Breast epithelium (tissue), 4 donors: ENCODE measurements around the gene LMTK2. TPM values are rescaled to one million over a fixed set of nuclear protein-coding genes. Genes with fewer than 3 reads are reported as not detected.
"Not testable (repeated sequence)": the region's sequence is repeated elsewhere in the genome, so short reads cannot be mapped to it uniquely, and the experiment has no call there.

ENCODE experiments used
- DNase-seq, 2 donors: peaks; one replicate each; pipeline ENCODE4 v3.0.0-alpha.2; 2019; ENCODE audit warnings: low spot score in 2 of 2
- H3K27ac ChIP-seq, 2 donors: fragments of 200-600 bp; sonication (generic) in 1 of 2; one replicate each; pipeline ENCODE4 v1.5.1; 2016 to 2019; ENCODE audit warnings: mild to moderate bottlenecking in 1 of 2
- H3K27me3 ChIP-seq, 2 donors: fragments of 200-600 bp; sonication (generic) in 1 of 2; one replicate each; pipeline versions ENCODE4 v1.5.1 to v1.6.0; 2017 to 2019; ENCODE audit warnings: control low read depth in 1 of 2, mild to moderate bottlenecking in 1 of 2
- H3K36me3 ChIP-seq: fragments of 200-600 bp; one replicate; pipeline ENCODE4 v1.5.1; 2019
- H3K4me1 ChIP-seq, 2 donors: fragments of 200-600 bp; sonication (generic); one replicate each; pipeline ENCODE4 v1.5.1; 2016 to 2019; ENCODE audit warnings: control low read depth in 1 of 2
- H3K4me3 ChIP-seq, 3 donors: fragments of 200-600 bp; sonication (generic); 1 replicate in 2 of 3; 2 replicates in 1 of 3; pipeline ENCODE4 v1.5.1; 2016 to 2019; ENCODE audit warnings: mild to moderate bottlenecking in 3 of 3, moderate library complexity in 2 of 3
- H3K9me3 ChIP-seq, 2 donors: fragments of 200-600 bp; sonication (generic) in 1 of 2; one replicate each; pipeline ENCODE4 v1.5.1; 2016 to 2019; ENCODE audit warnings: control low read depth in 1 of 2
- CTCF ChIP-seq, 3 donors: fragments of 450-650 bp; IDR thresholded peaks; one replicate each; pipeline ENCODE4 v1.5.1; 2016 to 2017; ENCODE audit warnings: antibody characterized with exemption in 3 of 3, mild to moderate bottlenecking in 3 of 3, moderate library complexity in 3 of 3
- POLR2A ChIP-seq: fragments of 450-650 bp; IDR thresholded peaks from one replicate; pipeline ENCODE4 v1.6.1; 2016; ENCODE audit warnings: antibody characterized with exemption, mild to moderate bottlenecking, moderate library complexity
- POLR2AphosphoS5 ChIP-seq, 3 donors: sonication (generic); formaldehyde crosslinking; IDR thresholded peaks; one replicate each; pipeline ENCODE4 v1.6.1; 2017; ENCODE audit warnings: antibody characterized with exemption in 3 of 3
- intact Hi-C: fragments of 100-400 bp; cut with DNase I; formaldehyde crosslinking; loops from one replicate; pipeline ENCODE4 v1.15.1; 2023; ENCODE audit warnings: low total_unique reads
- total RNA-seq, 3 donors: library from RNA; depleted of rRNA; stranded (reverse); fragments of >200 nt; gene quantifications; one replicate each; pipeline ENCODE4 v1.1.0, GENCODE V29; 2016

The LMTK2 gene
- total RNA-seq, 3 donors from 2014 or later: 9.4 to 16.7 (median 14.1) TPM

GRCh38 chr7:98112077-98112476 lies 5.4 kb downstream of the LMTK2 start:
- Histone ChIP-seq H3K36me3 (no peaks in the 10 kb centered on the region), H3K27ac (no peak overlapping the region), H3K9me3 (no peaks in the 10 kb centered on the region), H3K27me3 (no peaks in the 10 kb centered on the region), H3K4me3 (no peak overlapping the region), H3K4me1 (no peaks in the 10 kb centered on the region)
- DNase-seq: no peak
- intact Hi-C loops: no loop called here
- no peak for TF ChIP-seq POLR2AphosphoS5 (IDR thresholded peaks at IDR 0.05)
- no peak for TF ChIP-seq CTCF (IDR thresholded peaks at IDR 0.05)
- TF ChIP-seq POLR2A: no peak

GRCh38 chr7:98115746-98116525 lies 9.3 kb downstream of the LMTK2 start:
- no peak overlapping the region for H3K4me3 ChIP-seq
- no peaks in the 10 kb centered on the region for H3K9me3 ChIP-seq
- H3K4me1 ChIP-seq: no peaks in the 10 kb centered on the region
- no peak for DNase-seq
- TF ChIP-seq POLR2AphosphoS5 (IDR thresholded peaks at IDR 0.05) (no peak), CTCF (IDR thresholded peaks at IDR 0.05) (no peak), POLR2A (no peak)
- no peak overlapping the region for H3K27ac ChIP-seq
- intact Hi-C loops: no loop called here
- no peaks in the 10 kb centered on the region for H3K36me3 ChIP-seq
- no peaks in the 10 kb centered on the region for H3K27me3 ChIP-seq

- Histone ChIP-seq H3K27ac (no peak overlapping the region), H3K4me3 (no peak overlapping the region), H3K9me3 (no peaks in the 10 kb centered on the region), H3K4me1 (no peaks in the 10 kb centered on the region), H3K27me3 (no peaks in the 10 kb centered on the region), H3K36me3 (no peaks in the 10 kb centered on the region)
- intact Hi-C loops: no loop called here
- DNase-seq: no peak
- TF ChIP-seq POLR2A (no peak), POLR2AphosphoS5 (IDR thresholded peaks at IDR 0.05) (no peak), CTCF (IDR thresholded peaks at IDR 0.05) (no peak)
These were observed 10.2 kb downstream of the LMTK2 start for GRCh38 chr7:98116656-98117461.

GRCh38 chr7:98119256-98119918 lies 12.7 kb downstream of the LMTK2 start:
- Histone ChIP-seq H3K36me3 (no peaks in the 10 kb centered on the region), H3K4me3 (no peak overlapping the region), H3K9me3 (no peaks in the 10 kb centered on the region), H3K27me3 (no peaks in the 10 kb centered on the region), H3K27ac (no peak overlapping the region), H3K4me1 (no peaks in the 10 kb centered on the region)
- intact Hi-C loops: no loop called here
- TF ChIP-seq POLR2A: no peak
- no peak for TF ChIP-seq POLR2AphosphoS5 (IDR thresholded peaks at IDR 0.05)
- no peak for TF ChIP-seq CTCF (IDR thresholded peaks at IDR 0.05)
- no peak for DNase-seq

GRCh38 chr7:98120559-98120958 lies 13.9 kb downstream of the LMTK2 start:
- no peaks in the 10 kb centered on the region for H3K36me3 ChIP-seq
- no peaks in the 10 kb centered on the region for H3K9me3 ChIP-seq
- no peak for DNase-seq
- H3K27ac ChIP-seq: no peak overlapping the region
- no peak overlapping the region for H3K4me3 ChIP-seq
- TF ChIP-seq POLR2AphosphoS5 (IDR thresholded peaks at IDR 0.05) (no peak), POLR2A (no peak), CTCF (IDR thresholded peaks at IDR 0.05) (no peak)
- H3K27me3 ChIP-seq: no peaks in the 10 kb centered on the region
- H3K4me1 ChIP-seq: no peaks in the 10 kb centered on the region
- intact Hi-C loops: no loop called here

GRCh38 chr7:98121388-98121787 lies 14.7 kb downstream of the LMTK2 start:
- DNase-seq, H3K36me3 ChIP-seq, H3K27me3 ChIP-seq, H3K27ac ChIP-seq, H3K4me1 ChIP-seq, H3K9me3 ChIP-seq, H3K4me3 ChIP-seq, intact Hi-C loops: not testable (repeated sequence)
